AG04450 (cell line): ENCODE data around the gene CRIP3. TPM values are rescaled to one million over a fixed set of nuclear protein-coding genes. Genes with fewer than 3 reads are reported as not detected.

Source experiments
- CTCF ChIA-PET: fragments of 300-600, 350-600 bp; formaldehyde crosslinking; extraction: SDS; loops from one replicate; lab custom pipeline; 2022; ENCODE audit warnings: antibody characterized with exemption, inconsistent platforms; lab: Charles Lee
- POLR2A ChIA-PET: fragments of 350-600 bp; formaldehyde crosslinking; extraction: SDS; loops from one replicate; lab custom pipeline; 2021; ENCODE audit warnings: antibody characterized with exemption, inconsistent platforms; lab: Yijun Ruan, JAX
- DNase-seq: peaks from one replicate; pipeline ENCODE4 v3.0.0-alpha.2; 2011; ENCODE audit warnings: low read depth, low spot score
- H3K27ac ChIP-seq: one replicate; pipeline ENCODE4 v1.5.1; 2012; ENCODE audit warnings: low read depth, low read length, control low read depth
- H3K27me3 ChIP-seq: one replicate; pipeline ENCODE4 v1.6.0; 2012; ENCODE audit warnings: low read length; ENCODE audit not compliant: control insufficient read depth, insufficient read depth
- H3K4me3 ChIP-seq: 2 replicates; pipeline ENCODE4 v1.5.1; 2011; ENCODE audit warnings: mild to moderate bottlenecking, low read depth, low read length, control low read depth
- H3K9me3 ChIP-seq: 2 replicates; pipeline ENCODE4 v1.5.1; 2012; ENCODE audit warnings: low read length; ENCODE audit not compliant: control insufficient read depth, insufficient read depth
- polyA plus RNA-seq: library from polyadenylated mRNA; depleted of rRNA; stranded (reverse); fragments of >200 nt; gene quantifications from 2 replicates; pipeline ENCODE4 v1.2.3, GENCODE V29; 2011
- TF ChIP-seq, protein P1 (sequence below): IDR thresholded peaks from 2 replicates; pipeline ENCODE4 v1.5.1; 2011; ENCODE audit warnings: low read depth, low read length, control low read depth, inconsistent platforms

CRIP3 gene
- polyA plus RNA-seq, 1 experiment: not detected

DNA sequence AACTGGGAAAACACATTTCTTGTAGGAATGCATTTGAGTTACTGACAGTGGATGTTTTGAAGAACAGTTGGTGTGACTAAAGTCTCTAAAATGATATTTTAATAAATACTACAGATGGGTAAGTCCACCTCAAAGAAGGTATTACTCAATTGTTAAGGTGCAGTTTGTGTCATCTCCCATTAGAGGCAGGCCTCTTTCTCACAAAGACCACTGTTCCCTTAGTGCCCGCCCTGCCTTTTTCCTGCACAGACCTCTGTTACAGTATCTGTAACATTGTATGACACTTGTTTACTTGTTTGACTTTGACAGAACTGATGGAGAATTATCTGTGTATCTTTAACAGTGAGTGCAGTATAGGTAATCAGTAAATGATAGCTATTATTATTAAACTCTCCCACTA, 5.2 kb upstream of the CRIP3 start:
- Histone ChIP-seq H3K9me3 (no peaks in the 10 kb centered on the region), H3K4me3 (no peak overlapping the region), H3K27me3 (peaks cover 34% of the 10 kb centered on the region), H3K27ac (no peak overlapping the region)
- TF ChIP-seq, protein P1, sequence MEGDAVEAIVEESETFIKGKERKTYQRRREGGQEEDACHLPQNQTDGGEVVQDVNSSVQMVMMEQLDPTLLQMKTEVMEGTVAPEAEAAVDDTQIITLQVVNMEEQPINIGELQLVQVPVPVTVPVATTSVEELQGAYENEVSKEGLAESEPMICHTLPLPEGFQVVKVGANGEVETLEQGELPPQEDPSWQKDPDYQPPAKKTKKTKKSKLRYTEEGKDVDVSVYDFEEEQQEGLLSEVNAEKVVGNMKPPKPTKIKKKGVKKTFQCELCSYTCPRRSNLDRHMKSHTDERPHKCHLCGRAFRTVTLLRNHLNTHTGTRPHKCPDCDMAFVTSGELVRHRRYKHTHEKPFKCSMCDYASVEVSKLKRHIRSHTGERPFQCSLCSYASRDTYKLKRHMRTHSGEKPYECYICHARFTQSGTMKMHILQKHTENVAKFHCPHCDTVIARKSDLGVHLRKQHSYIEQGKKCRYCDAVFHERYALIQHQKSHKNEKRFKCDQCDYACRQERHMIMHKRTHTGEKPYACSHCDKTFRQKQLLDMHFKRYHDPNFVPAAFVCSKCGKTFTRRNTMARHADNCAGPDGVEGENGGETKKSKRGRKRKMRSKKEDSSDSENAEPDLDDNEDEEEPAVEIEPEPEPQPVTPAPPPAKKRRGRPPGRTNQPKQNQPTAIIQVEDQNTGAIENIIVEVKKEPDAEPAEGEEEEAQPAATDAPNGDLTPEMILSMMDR: no peak
- POLR2A ChIA-PET: no interaction called here
- CTCF ChIA-PET: no interaction called here
- no peak for DNase-seq

DNA sequence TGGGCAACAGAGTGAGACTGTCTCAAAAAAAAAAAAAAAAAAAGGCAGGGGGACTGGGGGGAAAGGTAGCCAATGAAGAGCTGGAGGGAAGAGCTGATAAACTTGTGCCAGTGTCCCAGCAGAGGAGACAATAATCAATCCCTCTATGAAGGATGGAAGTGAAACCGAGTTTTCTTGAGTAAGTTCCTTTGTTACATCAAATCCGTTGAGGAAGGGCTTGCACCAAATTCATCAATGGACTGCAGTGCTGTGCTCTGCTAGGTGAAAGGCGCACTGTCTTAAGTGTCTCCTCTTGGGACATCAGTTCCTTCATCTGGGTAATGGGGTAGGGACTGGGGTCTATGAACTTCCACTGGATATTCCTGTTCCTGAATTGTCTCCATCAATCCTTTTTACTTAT, 3.0 kb upstream of the CRIP3 start:
- no peaks in the 10 kb centered on the region; the same call in 1 of the 2 replicates for H3K9me3 ChIP-seq

GRCh38 chr6:43310624-43311023, 2.0 kb upstream of the CRIP3 start:
- ChIA-PET CTCF (no interaction called here), POLR2A (no interaction called here)
- H3K27me3 ChIP-seq: peaks cover 42% of the 10 kb centered on the region
- no peak overlapping the region for H3K27ac ChIP-seq
- TF ChIP-seq, protein P1: no peak
- DNase-seq: no peak
- no peaks in the 10 kb centered on the region; the same call in 1 of the 2 replicates for H3K9me3 ChIP-seq
- H3K4me3 ChIP-seq: no peak overlapping the region

More for the DNA sequence above, 3.0 kb upstream of the CRIP3 start:
- TF ChIP-seq, protein P1: no peak
- ChIA-PET POLR2A (no interaction called here), CTCF (no interaction called here)
- Histone ChIP-seq H3K27ac (no peak overlapping the region), H3K27me3 (peaks cover 48% of the 10 kb centered on the region), H3K4me3 (no peak overlapping the region)
- no peak for DNase-seq

DNA sequence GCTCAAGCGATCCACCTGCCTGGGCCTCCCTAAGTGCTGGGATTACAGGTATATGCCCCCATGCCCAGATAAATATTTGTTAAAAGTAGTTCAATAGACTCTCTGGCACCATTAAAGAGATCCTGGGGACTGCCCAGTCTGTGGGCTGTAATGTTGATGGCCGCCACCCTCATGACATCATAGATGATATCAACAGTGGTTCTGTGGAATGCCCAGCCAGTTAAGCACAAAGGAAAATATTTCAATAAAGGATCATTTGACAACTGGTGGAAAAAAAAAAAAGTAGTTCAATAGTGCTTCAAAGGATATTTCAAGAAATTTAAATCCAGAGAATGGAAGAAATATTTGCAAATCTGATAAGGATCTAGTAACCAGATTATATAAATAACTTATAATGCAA, 1.5 kb upstream of the CRIP3 start:
- CTCF ChIA-PET: interaction anchor here (1.8 kb wide), 1 partner anchor 25 kb away, joined by 4 read pairs; no protein-coding TSS in a partner anchor
- peaks cover 41% of the 10 kb centered on the region for H3K27me3 ChIP-seq
- TF ChIP-seq, protein P1: no peak
- no peak overlapping the region for H3K4me3 ChIP-seq
- no peak for DNase-seq
- H3K9me3 ChIP-seq: no peaks in the 10 kb centered on the region; the same call in 1 of the 2 replicates
- POLR2A ChIA-PET: no interaction called here
- H3K27ac ChIP-seq: no peak overlapping the region

GRCh38 chr6:43308990-43309477, 408 bp upstream of the CRIP3 start:
- Histone ChIP-seq H3K9me3 (no peaks in the 10 kb centered on the region; the same call in 1 of the 2 replicates), H3K27ac (no peak overlapping the region), H3K27me3 (peaks cover 33% of the 10 kb centered on the region), H3K4me3 (peak overlapping the region; percentile 31; the same call in 1 of the 2 replicates)
- DNase-seq: no peak
- ChIA-PET POLR2A (no interaction called here), CTCF (interaction anchor here (1.8 kb wide), 1 partner anchor 26 kb away, joined by 4 read pairs; no protein-coding TSS in a partner anchor)
- TF ChIP-seq, protein P1: no peak
